RWPE1 (cell line): ENCODE data around the gene ACTRT2.

Experiments
- CTCF ChIA-PET: fragments of 350-600 bp; sonication (Branson Sonifier 250); formaldehyde crosslinking; extraction: SDS; loops from one replicate; lab custom pipeline; 2021; lab: Yijun Ruan, JAX
- POLR2A ChIA-PET: fragments of 400-600 bp; formaldehyde crosslinking; extraction: SDS; loops from one replicate; lab custom pipeline; 2020; ENCODE audit warnings: antibody characterized with exemption; ENCODE audit not compliant: low non-redundant PET; lab: Yijun Ruan, JAX
- DNase-seq: peaks from one replicate; pipeline ENCODE4 v3.0.0; 2012; ENCODE audit warnings: low spot score
- H3K27ac ChIP-seq: fragments of 450-650 bp; 2 replicates; pipeline ENCODE4 v1.5.1; 2017
- TF ChIP-seq, protein P1 (sequence below): fragments of 450-650 bp; conservative IDR thresholded peaks from 2 replicates; pipeline ENCODE4 v1.5.1; 2017; ENCODE audit warnings: low read depth, mild to moderate bottlenecking

Gene ACTRT2

DNA sequence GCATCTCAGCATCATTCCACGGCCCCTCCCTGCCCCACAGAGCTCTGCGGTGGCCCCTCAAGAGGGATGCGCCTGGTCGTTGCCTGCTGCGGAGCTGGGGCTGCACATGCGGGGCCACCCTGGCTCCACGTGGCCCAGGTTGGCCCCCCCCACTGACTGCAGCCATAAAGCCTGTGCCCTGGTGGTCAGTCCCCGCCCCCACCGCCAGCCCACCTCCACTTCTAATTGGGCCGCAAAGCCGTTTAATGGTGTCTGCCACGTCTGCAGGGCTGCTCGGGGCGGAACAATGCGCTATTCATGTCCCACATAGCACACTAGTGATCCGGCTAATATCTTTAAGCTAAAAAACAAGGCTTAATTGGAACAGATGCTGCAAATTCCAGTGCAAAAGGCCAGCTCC is 33.5 kb upstream of the ACTRT2 start:
- TF ChIP-seq, protein P1, sequence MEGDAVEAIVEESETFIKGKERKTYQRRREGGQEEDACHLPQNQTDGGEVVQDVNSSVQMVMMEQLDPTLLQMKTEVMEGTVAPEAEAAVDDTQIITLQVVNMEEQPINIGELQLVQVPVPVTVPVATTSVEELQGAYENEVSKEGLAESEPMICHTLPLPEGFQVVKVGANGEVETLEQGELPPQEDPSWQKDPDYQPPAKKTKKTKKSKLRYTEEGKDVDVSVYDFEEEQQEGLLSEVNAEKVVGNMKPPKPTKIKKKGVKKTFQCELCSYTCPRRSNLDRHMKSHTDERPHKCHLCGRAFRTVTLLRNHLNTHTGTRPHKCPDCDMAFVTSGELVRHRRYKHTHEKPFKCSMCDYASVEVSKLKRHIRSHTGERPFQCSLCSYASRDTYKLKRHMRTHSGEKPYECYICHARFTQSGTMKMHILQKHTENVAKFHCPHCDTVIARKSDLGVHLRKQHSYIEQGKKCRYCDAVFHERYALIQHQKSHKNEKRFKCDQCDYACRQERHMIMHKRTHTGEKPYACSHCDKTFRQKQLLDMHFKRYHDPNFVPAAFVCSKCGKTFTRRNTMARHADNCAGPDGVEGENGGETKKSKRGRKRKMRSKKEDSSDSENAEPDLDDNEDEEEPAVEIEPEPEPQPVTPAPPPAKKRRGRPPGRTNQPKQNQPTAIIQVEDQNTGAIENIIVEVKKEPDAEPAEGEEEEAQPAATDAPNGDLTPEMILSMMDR, result no peak
- CTCF ChIA-PET, result no interaction called here
- no peak for DNase-seq
- no peak overlapping the region for H3K27ac ChIP-seq
- POLR2A ChIA-PET, result no interaction called here

GRCh38 chr1:2988256-2988655 is 33.0 kb upstream of the ACTRT2 start:
- DNase-seq, result no peak
- TF ChIP-seq, protein P1, result no peak
- CTCF ChIA-PET, result interaction anchor here (0.6 kb wide), 1 partner anchor 338 kb away, joined by 4 read pairs; no protein-coding TSS in a partner anchor
- POLR2A ChIA-PET, result no interaction called here
- no peak overlapping the region for H3K27ac ChIP-seq

- no peak for DNase-seq
- ChIA-PET CTCF (interaction anchor here (0.5 kb wide), 1 partner anchor 257 kb away, joined by 3 read pairs; no protein-coding TSS in a partner anchor), POLR2A (no interaction called here)
- TF ChIP-seq, protein P1, result no peak
- no peak overlapping the region for H3K27ac ChIP-seq
Observed at GRCh38 chr1:2989185-2989584, 32.1 kb upstream of the ACTRT2 start.

DNA sequence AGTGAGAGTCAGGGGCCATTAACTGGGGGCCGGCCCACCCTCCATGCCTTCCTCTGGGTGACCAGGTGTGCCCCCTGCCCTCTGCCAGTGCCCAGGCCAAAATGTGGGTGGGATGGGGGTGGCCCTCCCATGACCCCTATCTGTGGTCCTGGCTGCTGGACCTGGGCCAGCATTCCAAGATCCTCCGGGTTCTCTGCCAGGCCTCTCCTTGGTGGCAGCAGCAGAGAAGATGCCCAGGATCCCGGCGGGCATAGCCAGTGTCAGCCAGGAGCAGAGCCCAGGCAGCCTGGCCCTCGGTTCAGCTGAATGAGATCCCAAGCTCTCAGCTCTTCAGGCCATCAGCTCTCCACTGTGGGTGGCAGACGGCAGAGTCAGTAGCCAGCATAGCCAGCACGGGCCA is 31.3 kb upstream of the ACTRT2 start:
- ChIA-PET POLR2A (no interaction called here), CTCF (no interaction called here)
- TF ChIP-seq, protein P1, result no peak
- no peak overlapping the region for H3K27ac ChIP-seq
- no peak for DNase-seq

DNA sequence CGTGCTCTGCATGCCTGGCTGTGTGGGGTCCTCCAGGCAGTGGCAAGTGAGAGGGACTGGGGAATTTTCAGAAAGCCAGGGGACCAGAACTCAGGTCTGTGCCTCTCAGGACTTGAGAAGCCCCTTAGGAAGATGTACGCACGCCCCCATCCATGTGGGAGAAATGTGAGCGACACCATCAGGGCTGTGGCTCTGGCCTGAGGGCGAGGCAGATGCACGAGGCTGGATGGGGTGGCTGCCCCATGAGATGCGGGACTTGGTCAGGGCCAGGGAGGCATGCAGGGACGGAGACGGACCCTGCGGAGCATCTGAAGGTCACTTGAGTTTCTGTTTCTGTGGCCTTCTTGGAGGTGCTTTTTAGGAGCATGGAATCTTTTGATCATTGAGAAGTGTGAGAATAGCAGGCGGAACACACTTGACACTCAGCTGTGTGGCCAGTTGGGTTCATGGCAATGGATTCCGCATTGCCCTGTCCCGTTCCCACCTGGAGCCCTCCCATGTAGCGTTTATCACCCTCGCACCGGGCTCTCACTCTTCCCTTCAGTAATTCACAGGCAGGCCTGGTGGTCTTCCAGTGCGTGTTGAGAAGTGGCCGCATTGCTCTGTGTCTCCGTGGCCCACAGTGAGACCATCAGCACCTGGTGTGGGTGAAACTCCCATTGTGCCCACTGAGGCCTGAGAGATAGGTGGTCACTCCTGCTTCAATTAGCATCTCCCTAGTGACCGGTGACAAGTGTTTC is 30.7 kb upstream of the ACTRT2 start:
- ChIA-PET POLR2A (no interaction called here), CTCF (no interaction called here)
- TF ChIP-seq, protein P1, result no peak
- H3K27ac ChIP-seq, result no peak overlapping the region
- no peak for DNase-seq

DNA sequence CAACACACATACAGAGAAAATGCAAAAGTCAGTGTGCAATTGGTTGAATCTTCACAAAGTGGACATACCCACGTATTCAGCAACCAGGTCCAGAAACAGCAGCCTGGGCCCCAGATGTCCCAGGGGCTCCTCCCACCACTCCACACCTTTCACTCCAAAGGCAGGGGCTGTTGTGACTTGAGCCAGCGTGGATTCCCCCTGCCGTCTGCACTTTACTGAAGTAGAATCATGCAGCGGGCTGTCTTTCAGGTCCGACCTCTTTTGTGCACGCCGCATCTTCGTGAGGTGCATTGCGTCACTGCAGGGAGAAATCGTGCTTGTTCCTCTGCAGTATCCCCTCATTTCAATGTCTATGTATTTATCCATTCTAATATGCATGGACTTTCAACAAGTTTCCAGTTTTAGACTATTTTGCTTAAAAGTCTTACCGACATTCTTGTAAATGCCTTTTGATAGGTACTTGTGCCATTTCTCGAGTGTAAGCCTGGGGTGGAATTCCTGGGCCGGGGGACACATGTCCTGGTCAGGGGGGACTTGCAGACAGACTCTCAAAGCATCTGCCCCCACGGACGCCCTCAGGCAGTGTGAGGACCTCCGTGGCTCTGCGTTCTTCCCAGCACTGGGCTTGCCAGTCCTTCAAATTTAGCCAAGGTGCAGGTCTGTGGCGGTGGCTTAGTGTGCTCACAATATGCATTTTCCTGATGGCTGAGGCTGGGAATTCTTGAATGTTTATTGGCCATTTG is 29.3 kb upstream of the ACTRT2 start:
- ChIA-PET POLR2A (no interaction called here), CTCF (no interaction called here)

More for the DNA sequence above, 29.3 kb upstream of the ACTRT2 start:
- no peak for DNase-seq
- H3K27ac ChIP-seq, result no peak overlapping the region
- TF ChIP-seq, protein P1, result no peak
